ENCODE measurements around the gene PCDHA4.
"Not testable (repeated sequence)": the region's sequence is repeated elsewhere in the genome, so short reads cannot be mapped to it uniquely, and the experiment has no call there.

Gene PCDHA4

DNA sequence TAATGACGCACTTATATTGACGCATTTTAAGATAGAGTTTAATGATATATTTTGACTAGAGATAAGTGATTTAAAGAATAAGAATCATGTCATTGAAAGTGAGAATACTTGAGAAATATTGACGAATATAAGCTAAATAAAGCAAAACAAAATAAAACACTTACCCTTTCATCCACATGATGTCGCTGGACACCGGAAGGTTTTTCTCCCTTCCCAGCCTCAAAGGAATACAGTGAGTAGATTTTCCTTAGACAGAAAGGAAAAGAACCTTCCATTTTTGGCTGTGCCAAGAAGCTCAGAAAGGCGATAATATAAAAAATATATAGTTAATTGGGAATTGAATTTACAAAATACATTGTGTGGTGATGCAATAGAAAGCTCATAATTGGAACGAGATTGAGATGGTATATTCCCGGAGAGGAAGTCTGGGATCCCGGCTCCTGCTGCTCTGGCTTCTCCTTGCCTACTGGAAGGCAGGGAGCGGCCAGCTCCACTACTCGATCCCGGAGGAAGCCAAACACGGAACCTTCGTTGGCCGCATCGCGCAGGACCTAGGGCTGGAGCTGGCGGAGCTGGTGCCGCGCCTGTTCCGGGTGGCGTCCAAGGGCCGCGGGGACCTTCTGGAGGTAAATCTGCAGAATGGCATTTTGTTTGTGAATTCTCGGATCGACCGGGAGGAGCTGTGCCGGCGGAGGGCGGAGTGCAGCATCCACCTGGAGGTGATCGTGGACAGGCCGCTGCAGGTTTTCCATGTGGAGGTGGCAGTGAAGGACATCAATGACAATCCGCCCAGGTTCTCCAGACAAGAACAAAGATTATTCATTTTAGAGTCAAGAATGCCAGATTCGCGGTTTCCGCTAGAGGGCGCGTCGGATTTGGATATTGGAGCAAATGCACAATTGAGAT lies 14.8 kb downstream of the PCDHA4 start, which contains the start of gene PCDHA5:
Gene PCDHA5 (plus strand): TSS at position 239 of the 906 bp plus-strand sequence.
- DNase-seq (ENCODE audit: low read depth) = no peak

DNA sequence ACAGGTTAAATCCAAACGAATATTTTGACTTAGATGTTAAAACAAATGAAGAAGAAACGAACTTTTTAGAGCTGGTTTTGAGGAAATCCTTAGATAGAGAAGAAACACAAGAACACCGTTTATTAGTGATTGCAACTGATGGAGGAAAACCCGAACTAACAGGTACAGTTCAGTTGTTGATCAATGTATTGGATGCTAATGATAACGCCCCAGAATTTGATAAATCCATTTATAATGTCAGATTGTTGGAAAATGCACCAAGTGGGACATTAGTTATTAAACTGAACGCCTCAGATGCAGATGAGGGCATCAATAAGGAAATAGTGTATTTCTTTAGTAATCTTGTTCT lies 15.4 kb downstream of the PCDHA4 start:
- DNase-seq (ENCODE audit: low read depth) = no peak

DNA sequence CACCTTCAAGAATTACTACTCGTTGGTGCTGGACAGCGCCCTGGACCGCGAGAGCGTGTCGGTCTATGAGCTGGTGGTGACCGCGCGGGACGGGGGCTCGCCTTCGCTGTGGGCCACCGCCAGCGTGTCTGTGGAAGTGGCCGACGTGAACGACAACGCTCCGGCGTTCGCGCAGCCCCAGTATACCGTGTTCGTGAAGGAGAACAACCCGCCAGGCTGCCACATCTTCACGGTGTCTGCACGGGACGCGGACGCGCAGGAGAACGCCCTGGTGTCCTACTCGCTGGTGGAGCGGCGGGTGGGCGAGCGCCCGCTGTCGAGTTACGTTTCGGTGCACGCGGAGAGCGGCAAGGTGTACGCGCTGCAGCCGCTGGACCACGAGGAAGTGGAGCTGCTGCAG lies 16.1 kb downstream of the PCDHA4 start:
- DNase-seq (ENCODE audit: low read depth) = not testable (repeated sequence)

DNA sequence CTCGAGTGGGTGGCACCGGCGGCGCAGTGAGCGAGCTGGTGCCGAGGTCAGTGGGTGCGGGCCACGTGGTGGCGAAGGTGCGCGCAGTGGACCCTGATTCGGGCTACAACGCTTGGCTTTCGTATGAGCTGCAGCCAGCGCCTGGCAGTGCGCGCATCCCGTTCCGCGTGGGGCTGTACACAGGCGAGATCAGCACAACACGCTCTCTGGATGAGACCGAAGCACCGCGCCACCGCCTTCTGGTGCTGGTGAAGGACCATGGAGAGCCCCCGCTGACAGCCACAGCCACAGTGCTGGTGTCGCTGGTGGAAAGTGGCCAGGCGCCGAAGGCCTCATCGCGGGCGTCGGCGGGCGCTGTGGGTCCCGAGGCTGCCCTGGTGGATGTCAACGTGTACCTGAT lies 16.6 kb downstream of the PCDHA4 start:
- DNase-seq (ENCODE audit: low read depth) = no peak

DNA sequence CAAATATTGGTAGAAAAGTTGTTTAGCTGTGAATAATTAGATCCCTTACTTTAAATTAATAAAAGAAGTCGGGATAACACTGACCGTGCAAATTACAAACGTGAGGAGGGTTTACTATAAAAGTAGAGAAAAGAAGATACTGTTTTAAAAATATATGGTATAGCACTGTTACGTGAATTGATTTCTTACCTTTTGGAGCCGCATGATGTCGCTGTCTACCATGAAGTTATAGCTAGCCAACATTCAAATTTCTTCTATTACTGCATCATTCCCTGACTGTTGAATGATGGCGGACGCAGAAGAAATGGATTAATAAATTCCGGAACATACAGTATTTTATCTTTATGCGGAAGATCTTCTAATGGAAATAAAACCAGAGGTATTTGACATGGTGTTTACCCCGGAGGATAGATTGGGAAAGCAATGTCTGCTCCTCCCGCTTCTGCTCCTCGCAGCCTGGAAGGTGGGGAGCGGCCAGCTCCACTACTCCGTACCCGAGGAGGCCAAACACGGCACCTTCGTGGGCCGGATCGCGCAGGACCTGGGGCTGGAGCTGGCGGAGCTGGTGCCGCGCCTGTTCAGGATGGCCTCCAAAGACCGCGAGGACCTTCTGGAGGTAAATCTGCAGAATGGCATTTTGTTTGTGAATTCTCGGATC lies 21.0 kb downstream of the PCDHA4 start, which contains the start of gene PCDHA6:
Gene PCDHA6 (plus strand): TSS at position 257 of the 658 bp plus-strand sequence. CDS start 132 bp downstream, at position 389.
- no peak for DNase-seq (ENCODE audit: low read depth)

DNA sequence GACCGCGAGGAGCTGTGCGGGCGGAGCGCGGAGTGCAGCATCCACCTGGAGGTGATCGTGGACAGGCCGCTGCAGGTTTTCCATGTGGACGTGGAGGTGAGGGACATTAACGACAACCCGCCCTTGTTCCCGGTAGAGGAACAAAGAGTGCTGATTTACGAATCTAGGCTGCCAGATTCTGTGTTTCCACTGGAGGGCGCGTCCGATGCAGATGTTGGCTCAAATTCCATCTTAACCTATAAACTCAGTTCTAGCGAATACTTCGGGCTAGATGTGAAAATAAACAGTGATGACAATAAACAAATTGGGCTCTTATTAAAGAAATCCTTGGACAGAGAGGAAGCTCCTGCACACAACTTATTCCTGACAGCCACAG lies 21.5 kb downstream of the PCDHA4 start:
- DNase-seq (ENCODE audit: low read depth) = no peak

DNA sequence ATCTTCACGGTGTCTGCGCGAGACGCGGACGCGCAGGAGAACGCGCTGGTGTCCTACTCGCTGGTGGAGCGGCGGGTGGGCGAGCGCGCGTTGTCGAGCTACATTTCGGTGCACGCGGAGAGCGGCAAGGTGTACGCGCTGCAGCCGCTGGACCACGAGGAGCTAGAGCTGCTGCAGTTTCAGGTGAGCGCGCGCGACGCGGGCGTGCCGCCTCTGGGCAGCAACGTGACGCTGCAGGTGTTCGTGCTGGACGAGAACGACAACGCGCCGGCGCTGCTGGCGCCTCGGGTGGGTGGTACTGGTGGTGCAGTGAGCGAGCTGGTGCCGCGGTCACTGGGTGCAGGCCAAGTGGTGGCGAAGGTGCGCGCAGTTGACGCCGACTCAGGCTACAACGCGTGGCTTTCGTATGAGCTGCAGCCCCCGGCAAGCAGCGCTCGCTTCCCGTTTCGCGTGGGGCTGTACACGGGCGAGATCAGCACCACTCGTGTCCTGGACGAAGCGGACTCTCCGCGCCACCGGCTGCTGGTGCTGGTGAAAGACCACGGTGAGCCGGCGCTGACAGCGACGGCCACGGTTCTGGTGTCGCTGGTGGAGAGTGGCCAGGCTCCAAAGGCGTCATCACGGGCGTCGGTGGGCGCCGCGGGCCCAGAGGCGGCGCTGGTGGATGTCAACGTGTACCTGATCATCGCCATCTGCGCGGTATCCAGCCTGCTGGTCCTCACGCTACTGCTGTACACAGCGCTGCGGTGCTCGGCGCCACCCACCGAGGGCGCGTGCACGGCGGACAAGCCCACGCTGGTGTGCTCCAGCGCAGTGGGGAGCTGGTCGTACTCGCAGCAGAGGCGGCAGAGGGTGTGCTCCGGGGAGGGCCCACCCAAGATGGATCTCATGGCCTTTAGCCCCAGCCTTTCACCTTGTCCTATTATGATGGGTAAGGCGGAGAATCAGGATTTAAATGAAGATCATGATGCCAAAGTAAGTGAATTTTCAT lies 22.9 kb downstream of the PCDHA4 start:
- not testable (repeated sequence) for DNase-seq (ENCODE audit: low read depth)

DNA sequence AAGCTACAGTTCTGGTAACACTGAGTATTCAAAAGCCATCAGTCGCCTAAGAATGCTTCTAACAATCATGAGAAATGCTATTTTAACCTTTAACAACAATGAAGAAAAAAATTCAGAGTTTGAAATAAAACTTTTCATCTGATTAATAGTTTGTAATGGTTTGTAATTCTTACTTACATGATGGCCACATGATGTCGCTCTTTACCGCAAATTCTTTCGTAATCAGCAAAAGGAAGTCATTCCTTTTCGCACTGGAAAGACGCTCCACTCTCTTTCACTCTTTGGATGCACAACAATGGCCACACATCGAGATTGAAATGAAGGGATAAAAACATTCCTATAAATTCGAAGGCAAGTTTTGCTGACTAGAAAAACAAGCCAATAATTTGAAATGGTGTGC lies 27.1 kb downstream of the PCDHA4 start, which contains the start of gene PCDHA7:
Gene PCDHA7 (plus strand): TSS at position 277 of the 400 bp plus-strand sequence. CDS start 115 bp downstream, at position 392.
- no peak for DNase-seq (ENCODE audit: low read depth)

DNA sequence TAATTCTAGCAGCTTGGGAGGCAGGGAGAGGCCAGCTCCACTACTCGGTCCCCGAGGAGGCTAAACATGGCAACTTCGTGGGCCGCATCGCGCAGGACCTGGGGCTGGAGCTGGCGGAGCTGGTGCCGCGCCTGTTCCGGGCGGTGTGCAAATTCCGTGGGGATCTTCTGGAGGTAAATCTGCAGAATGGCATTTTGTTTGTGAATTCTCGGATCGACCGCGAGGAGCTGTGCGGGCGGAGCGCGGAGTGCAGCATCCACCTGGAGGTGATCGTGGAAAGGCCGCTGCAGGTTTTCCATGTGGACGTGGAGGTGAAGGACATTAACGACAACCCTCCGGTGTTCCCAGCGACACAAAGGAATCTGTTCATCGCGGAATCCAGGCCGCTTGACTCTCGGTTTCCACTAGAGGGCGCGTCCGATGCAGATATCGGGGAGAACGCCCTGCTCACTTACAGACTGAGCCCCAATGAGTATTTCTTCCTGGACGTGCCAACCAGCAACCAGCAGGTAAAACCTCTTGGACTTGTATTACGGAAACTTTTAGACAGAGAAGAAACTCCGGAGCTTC lies 27.7 kb downstream of the PCDHA4 start:
- not testable (repeated sequence) for DNase-seq (ENCODE audit: low read depth)

DNA sequence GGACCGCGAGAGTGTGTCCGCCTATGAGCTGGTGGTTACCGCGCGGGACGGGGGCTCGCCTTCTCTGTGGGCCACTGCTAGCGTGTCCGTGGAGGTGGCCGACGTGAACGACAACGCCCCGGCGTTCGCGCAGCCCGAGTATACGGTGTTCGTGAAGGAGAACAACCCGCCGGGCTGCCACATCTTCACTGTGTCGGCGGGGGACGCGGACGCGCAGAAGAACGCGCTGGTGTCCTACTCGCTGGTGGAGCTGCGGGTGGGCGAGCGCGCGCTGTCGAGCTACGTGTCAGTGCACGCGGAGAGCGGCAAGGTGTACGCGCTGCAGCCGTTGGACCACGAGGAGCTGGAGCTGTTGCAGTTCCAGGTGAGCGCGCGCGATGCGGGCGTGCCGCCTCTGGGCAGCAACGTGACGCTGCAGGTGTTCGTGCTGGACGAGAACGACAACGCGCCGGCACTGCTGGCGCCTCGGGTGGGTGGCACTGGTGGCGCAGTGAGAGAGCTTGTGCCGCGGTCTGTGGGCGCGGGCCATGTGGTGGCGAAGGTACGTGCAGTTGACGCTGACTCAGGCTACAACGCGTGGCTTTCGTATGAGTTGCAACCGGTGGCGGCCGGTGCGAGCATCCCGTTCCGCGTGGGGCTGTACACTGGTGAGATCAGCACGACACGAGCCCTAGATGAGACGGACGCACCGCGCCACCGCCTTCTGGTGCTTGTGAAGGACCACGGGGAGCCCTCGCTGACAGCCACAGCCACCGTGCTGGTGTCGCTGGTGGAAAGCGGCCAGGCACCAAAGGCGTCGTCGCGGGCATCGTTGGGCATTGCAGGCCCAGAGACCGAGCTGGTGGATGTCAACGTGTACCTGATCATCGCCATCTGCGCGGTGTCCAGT lies 29.0 kb downstream of the PCDHA4 start:
- DNase-seq (ENCODE audit: low read depth) = no peak

DNA sequence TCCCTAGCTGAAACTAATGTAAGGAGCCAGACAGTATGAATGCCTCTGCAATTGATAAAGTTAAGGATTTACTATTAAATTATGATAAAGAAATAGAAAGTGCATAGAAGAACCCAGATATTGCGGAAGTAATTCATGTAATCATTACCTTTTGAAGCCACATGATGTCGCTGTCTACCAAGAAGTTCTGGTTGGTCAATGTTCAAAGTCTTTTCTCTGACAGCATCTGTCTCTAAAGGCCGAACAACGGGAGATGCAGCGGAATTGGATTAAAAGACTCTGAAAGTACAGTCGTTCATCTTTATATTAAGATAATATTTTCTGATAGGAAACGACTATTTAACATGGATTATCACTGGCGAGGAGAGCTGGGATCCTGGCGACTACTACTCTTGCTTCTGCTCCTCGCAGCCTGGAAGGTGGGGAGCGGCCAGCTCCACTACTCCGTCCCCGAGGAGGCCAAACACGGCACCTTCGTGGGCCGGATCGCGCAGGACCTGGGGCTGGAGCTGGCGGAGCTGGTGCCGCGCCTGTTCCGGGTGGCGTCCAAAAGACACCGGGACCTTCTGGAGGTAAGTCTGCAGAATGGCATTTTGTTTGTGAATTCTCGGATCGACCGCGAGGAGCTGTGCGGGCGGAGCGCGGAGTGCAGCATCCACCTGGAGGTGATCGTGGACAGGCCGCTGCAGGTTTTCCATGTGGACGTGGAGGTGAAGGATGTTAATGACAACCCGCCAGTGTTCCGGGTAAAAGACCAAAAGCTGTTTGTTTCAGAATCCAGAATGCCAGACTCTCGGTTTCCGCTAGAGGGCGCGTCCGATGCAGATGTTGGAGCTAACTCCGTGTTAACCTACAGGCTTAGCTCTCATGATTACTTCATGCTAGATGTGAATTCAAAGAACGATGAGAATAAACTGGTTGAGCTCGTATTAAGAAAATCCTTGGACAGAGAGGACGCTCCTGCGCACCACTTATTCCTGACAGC lies 34.4 kb downstream of the PCDHA4 start, which contains the start of gene PCDHA8:
Gene PCDHA8 (plus strand): TSS at position 210 of the 985 bp plus-strand sequence. CDS start 135 bp downstream, at position 345.
- DNase-seq (ENCODE audit: low read depth) = no peak

DNA sequence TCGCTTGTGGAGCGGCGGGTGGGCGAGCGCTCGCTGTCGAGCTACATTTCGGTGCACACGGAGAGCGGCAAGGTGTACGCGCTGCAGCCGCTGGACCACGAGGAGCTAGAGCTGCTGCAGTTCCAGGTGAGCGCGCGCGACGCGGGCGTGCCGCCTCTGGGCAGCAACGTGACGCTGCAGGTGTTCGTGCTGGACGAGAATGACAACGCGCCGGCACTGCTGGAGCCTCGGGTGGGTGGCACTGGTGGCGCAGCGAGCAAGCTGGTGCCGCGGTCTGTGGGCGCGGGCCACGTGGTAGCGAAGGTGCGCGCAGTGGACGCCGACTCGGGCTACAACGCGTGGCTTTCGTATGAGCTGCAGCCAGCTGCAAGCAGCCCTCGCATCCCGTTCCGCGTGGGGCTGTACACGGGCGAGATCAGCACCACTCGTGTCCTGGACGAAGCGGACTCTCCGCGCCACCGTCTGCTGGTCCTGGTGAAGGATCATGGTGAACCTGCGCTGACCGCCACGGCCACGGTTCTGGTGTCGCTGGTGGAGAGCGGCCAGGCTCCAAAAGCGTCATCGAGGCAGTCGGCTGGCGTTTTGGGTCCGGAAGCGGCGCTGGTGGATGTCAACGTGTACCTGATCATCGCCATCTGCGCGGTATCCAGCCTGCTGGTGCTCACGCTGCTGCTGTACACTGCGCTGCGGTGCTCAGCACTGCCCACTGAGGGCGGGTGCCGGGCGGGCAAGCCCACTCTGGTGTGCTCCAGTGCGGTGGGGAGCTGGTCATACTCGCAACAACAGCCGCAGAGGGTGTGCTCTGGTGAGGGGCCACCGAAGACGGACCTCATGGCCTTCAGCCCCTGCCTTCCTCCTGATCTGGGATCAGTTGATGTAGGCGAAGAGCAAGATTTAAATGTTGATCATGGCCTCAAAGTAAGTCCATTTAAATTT lies 36.2 kb downstream of the PCDHA4 start:
- no peak for DNase-seq (ENCODE audit: low read depth)

DNA sequence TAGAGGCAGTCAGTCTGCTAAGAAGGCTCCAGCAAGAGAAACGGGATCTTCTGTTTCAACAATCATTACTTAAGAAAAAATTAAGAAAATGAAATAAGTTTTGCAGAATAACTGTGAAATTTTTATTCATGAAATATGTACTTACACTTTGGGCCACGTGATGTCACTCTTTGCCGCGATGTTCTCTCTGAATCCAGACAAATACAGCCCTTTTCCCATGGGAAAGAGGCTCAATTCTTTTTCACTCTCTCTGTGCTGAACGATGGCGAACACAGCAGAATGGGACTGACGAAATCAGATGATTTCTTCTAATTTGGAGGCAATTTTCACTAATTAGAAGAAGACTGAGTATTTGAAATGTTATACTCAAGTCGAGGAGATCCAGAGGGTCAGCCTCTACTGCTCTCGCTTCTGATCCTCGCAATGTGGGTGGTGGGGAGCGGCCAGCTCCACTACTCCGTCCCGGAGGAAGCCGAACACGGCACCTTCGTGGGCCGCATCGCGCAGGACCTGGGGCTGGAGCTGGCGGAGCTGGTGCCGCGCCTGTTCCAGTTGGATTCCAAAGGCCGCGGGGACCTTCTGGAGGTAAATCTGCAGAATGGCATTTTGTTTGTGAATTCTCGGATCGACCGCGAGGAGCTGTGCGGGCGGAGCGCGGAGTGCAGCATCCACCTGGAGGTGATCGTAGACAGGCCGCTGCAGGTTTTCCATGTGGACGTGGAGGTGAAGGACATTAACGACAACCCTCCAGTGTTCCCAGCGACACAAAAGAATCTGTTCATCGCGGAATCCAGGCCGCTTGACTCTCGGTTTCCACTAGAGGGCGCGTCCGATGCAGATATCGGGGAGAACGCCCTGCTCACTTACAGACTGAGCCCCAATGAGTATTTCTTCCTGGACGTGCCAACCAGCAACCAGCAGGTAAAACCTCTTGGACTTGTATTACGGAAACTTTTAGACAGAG lies 41.6 kb downstream of the PCDHA4 start, which contains the start of gene PCDHA9:
Gene PCDHA9 (plus strand): TSS at position 244 of the 964 bp plus-strand sequence. CDS start 114 bp downstream, at position 358.
- not testable (repeated sequence) for DNase-seq (ENCODE audit: low read depth)

DNA sequence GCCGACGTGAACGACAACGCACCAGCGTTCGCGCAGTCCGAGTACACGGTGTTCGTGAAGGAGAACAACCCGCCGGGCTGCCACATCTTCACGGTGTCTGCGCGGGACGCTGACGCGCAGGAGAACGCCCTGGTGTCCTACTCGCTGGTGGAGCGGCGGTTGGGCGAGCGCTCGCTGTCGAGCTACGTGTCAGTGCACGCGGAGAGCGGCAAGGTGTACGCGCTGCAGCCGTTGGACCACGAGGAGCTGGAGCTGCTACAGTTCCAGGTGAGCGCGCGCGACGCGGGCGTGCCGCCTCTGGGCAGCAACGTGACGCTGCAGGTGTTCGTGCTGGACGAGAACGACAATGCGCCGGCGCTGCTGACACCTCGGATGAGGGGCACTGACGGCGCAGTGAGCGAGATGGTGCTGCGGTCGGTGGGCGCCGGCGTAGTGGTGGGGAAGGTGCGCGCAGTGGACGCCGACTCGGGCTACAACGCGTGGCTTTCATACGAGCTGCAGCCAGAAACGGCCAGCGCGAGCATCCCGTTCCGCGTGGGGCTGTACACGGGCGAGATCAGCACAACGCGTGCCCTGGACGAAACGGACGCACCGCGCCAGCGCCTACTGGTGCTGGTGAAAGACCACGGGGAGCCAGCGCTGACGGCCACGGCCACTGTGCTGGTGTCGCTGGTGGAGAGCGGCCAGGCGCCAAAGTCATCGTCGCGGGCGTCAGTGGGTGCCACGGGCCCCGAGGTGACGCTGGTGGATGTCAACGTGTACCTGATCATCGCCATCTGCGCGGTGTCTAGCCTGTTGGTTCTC lies 43.2 kb downstream of the PCDHA4 start:
- not testable (repeated sequence) for DNase-seq (ENCODE audit: low read depth)

DNA sequence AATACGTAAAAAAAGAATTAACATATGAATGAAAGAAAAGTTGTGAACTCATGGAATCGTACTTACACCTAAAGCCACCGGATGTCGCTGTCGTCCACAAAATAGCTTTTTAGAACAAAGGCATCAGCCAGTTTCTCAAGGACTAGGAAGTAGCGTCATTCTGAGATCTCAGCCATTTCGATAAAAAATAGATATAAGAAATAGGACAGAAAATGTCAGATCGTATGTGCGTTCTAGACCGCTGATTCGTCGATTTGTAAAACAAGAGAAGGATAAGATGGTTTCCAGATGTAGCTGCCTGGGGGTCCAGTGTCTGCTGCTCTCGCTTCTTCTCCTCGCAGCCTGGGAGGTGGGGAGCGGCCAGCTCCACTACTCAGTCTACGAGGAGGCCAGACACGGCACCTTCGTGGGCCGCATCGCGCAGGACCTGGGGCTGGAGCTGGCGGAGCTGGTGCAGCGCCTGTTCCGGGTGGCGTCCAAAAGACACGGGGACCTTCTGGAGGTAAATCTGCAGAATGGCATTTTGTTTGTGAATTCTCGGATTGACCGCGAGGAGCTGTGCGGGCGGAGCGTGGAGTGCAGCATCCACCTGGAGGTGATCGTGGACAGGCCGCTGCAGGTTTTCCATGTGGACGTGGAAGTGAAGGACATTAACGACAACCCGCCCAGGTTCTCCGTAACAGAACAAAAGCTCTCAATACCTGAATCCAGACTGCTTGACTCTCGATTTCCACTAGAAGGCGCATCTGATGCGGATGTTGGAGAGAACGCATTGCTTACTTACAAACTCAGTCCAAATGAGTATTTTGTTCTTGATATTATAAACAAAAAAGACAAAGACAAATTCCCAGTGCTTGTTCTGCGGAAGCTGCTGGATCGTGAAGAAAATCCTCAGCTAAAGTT lies 49.2 kb downstream of the PCDHA4 start, which contains the start of gene PCDHA10:
Gene PCDHA10 (plus strand): TSS at position 126 of the 903 bp plus-strand sequence. CDS start 152 bp downstream, at position 278.
- DNase-seq (ENCODE audit: low read depth) = no peak

Measured in activated gamma-delta T cell treated with anti-CD3 and anti-CD28 coated beads, Interleukin-2, amount 50 U/mL, for 16 hours (primary cell).